Aorta (tissue), 5 donors: ENCODE results near the gene PRDM9. TPM values are rescaled to one million over a fixed set of nuclear protein-coding genes. Genes with fewer than 3 reads are reported as not detected.
"Not testable (repeated sequence)": the region's sequence is repeated elsewhere in the genome, so short reads cannot be mapped to it uniquely, and the experiment has no call there.

Experiments
- ATAC-seq: fragments of 200-7000 bp; cut with Tn5 transposase; one replicate; pipeline ENCODE4 v1.9.1; 2022; ENCODE audit warnings: moderate library complexity; ENCODE audit not compliant: low FRiP score
- DNase-seq, 2 donors: peaks; one replicate each; pipeline ENCODE4 v3.0.0-alpha.2; 2020
- H3K27ac ChIP-seq, 2 donors: one replicate each; pipeline ENCODE4 v1.5.1; 2013; ENCODE audit warnings: low read length in 2 of 2, mild to moderate bottlenecking in 2 of 2, moderate library complexity in 2 of 2, control low read depth in 1 of 2, inconsistent platforms in 1 of 2, low read depth in 1 of 2
- H3K27me3 ChIP-seq, 2 donors: one replicate each; pipeline ENCODE4 v1.6.1; 2013; ENCODE audit warnings: control low read depth in 1 of 2, low read length in 1 of 2, mild to moderate bottlenecking in 1 of 2, moderate library complexity in 1 of 2; ENCODE audit not compliant: insufficient read depth in 2 of 2, control insufficient read depth in 1 of 2
- H3K36me3 ChIP-seq, 2 donors: one replicate each; pipeline ENCODE4 v1.6.1; 2013; ENCODE audit warnings: control low read depth in 1 of 2, low read length in 1 of 2, mild to moderate bottlenecking in 1 of 2; ENCODE audit not compliant: insufficient read depth in 2 of 2, control insufficient read depth in 1 of 2
- H3K4me1 ChIP-seq, 2 donors: one replicate each; pipeline ENCODE4 v1.6.1; 2013; ENCODE audit warnings: low read length in 2 of 2, control low read depth in 1 of 2, mild to moderate bottlenecking in 1 of 2, moderate library complexity in 1 of 2; ENCODE audit not compliant: insufficient read depth in 2 of 2, control insufficient read depth in 1 of 2
- H3K4me3 ChIP-seq, 2 donors: one replicate each; pipeline ENCODE4 v1.5.1; 2013; ENCODE audit warnings: low read length in 2 of 2, control low read depth in 1 of 2, mild to moderate bottlenecking in 1 of 2
- H3K9me3 ChIP-seq: one replicate; pipeline ENCODE4 v1.6.1; 2013; ENCODE audit warnings: mild to moderate bottlenecking, low read length; ENCODE audit not compliant: control insufficient read depth
- WGBS, 2 donors: extraction: QIAGEN DNeasy Blood & Tissue Kit; methylation state at CpG; one replicate each; pipeline ENCODE4 v1.1.7; 2013; 5-methylcytosine and 5-hydroxymethylcytosine counted together
- intact Hi-C, 2 donors: fragments of 100-400 bp; cut with DNase I; formaldehyde crosslinking; loops; one replicate each; pipeline versions ENCODE4 v1.14.2 to v1.15.0; 2022
- polyA plus RNA-seq, 2 donors: library from polyadenylated mRNA; stranded (reverse); fragments of 200-250 nt; gene quantifications; one replicate each; pipeline ENCODE4 v1.2.3, GENCODE V29; 2013
- total RNA-seq, 2 donors: library from RNA; stranded (reverse); fragmentation: NEBNext Ultra II Directional; extraction: Animal tissue kit (Norgen Biotek cat#: 25700); gene quantifications; one replicate each; pipeline ENCODE4 v1.2.1, GENCODE V29; 2021
- donor health status: healthy with polysubstance abuse.
- donor health status: Bipolar disorder and iron deficiency.
- donor health status: DM: no; HTN: no; CAD: no.
- donor health status: DM: no; HTN: no; CAD: no.
- donor health status: DM: yes; HTN: yes; CAD: no.

PRDM9 gene
- total and polyA plus RNA-seq, 4 donors, result 0.03 TPM; not detected in 3

GRCh38 chr5:23482642-23483041 lies 24.8 kb upstream of the PRDM9 start:
- Histone ChIP-seq H3K4me1 (no peaks in the 10 kb centered on the region), H3K27me3 (no peaks in the 10 kb centered on the region), H3K36me3 (no peaks in the 10 kb centered on the region), H3K27ac (no peak overlapping the region), H3K9me3 (no peaks in the 10 kb centered on the region), H3K4me3 (no peak overlapping the region)
- intact Hi-C loops, result no loop called here
- no peak for DNase-seq
- ATAC-seq, result no peak
- 74 to 77% methylated on average over 2 of the region's 2 CpGs for WGBS, 2 donors

DNA sequence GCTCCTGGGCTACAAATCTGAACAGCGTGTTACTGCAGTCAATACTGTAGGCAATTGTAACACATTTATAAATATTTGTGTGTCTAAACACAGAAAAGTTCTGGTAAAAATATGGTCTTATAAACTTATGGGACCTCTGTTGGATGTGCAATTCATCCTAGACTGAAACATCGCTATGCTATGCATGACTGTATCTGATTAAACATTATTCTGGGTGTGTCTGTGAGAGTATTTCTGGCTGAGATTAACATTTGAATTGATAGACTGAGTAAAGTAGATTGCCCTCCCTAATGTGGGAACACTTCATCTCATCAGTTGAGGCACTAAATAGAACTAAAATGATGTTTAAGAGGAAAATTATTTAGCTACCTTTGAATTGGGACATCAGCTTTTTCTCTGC lies 24.3 kb upstream of the PRDM9 start:
- WGBS, 2 donors, result 90 to 91% methylated on average over 2 of the region's 2 CpGs
- Histone ChIP-seq H3K9me3 (no peaks in the 10 kb centered on the region), H3K4me3 (no peak overlapping the region), H3K36me3 (no peaks in the 10 kb centered on the region), H3K27ac (no peak overlapping the region), H3K4me1 (no peaks in the 10 kb centered on the region), H3K27me3 (no peaks in the 10 kb centered on the region)
- DNase-seq (no peak), ATAC-seq (no peak)
- intact Hi-C loops, result no loop called here

DNA sequence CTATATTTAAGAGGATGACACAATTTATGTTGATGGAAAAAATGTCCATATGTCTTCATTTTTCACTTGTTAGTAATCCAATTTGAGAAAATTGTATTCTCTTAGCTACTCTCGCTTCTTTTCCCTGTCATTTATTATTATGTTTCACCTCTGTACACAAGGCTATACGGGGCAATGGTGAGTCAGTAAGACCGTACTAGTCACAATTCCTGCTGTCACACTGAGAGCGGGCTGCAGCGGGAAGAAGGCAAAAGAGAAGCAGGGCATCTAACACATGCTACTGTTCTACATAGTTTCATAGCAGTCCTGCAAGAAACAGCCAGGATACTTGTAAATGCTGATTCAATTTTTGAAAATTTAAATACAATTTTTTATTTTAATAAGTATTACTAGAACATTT lies 23.3 kb upstream of the PRDM9 start:
- Histone ChIP-seq H3K36me3 (no peaks in the 10 kb centered on the region), H3K4me1 (no peaks in the 10 kb centered on the region), H3K27me3 (no peaks in the 10 kb centered on the region), H3K27ac (no peak overlapping the region), H3K4me3 (no peak overlapping the region), H3K9me3 (no peaks in the 10 kb centered on the region)
- DNase-seq, result no peak
- no peak for ATAC-seq
- WGBS, 2 donors, result 60 to 68% methylated on average over 5 of the region's 5 CpGs
- intact Hi-C loops, result no loop called here

DNA sequence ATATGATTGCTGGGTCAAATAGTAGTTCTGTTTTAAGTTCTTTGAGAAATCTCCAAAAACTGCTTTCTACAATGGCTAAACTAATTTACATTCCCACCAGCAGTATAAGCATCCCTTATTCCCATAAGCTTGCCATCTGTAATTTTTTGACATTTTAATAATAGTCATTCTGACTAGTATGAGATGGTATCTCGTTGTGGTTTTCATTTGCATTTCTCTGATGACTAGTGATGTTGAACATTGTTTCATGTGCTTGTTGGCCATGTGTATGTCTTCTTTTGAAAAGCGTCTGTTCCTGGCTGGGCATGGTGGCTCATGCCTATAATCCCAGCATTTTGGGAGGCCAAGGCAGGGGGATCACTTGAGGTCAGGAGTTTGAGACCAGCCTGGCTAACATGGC lies 21.2 kb upstream of the PRDM9 start:
- 82 to 87% methylated on average over 2 of the region's 2 CpGs for WGBS, 2 donors
- H3K27ac ChIP-seq, ATAC-seq, H3K27me3 ChIP-seq, H3K9me3 ChIP-seq, intact Hi-C loops, H3K4me1 ChIP-seq, H3K36me3 ChIP-seq, H3K4me3 ChIP-seq, DNase-seq: not testable (repeated sequence)

DNA sequence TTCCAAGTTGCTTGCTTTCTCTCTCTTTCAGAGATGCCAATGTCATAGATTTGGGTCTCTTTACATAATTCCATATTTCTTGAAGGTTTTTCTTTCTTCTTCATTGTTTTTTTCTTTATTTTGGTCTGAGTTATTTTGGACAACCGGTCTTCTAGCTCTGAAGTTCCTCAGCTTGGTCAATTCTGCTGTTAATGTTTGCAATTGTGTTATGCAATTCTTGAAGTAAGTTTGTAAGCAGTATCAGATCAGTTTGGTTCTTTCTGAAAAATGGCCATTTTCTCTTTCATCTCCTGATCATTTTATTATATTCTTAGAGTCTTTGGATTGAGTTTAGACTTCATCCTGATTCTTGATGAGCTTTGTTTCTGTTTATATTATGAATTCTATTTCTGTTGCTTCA lies 16.4 kb upstream of the PRDM9 start:
- H3K36me3 ChIP-seq, result no peaks in the 10 kb centered on the region
- H3K4me3 ChIP-seq, result no peak overlapping the region
- intact Hi-C loops, result no loop called here
- H3K27ac ChIP-seq, result no peak overlapping the region
- H3K27me3 ChIP-seq, result no peaks in the 10 kb centered on the region
- H3K4me1 ChIP-seq, result no peaks in the 10 kb centered on the region
- ATAC-seq, result no peak
- 34 to 55% methylated on average over 1 of the region's 1 CpG for WGBS, 2 donors
- DNase-seq, result no peak
- H3K9me3 ChIP-seq, result peaks cover 3% of the 10 kb centered on the region

GRCh38 chr5:23494558-23494957 lies 12.9 kb upstream of the PRDM9 start:
- intact Hi-C loops, result no loop called here

GRCh38 chr5:23496576-23496975 lies 10.8 kb upstream of the PRDM9 start:
- no peak for ATAC-seq
- no peaks in the 10 kb centered on the region for H3K4me1 ChIP-seq
- intact Hi-C loops, result no loop called here
- H3K9me3 ChIP-seq, result peaks cover 3% of the 10 kb centered on the region
- peaks cover 0 to 2% of the 10 kb centered on the region in 2 donors for H3K27me3 ChIP-seq
- H3K36me3 ChIP-seq, result no peaks in the 10 kb centered on the region
- no peak overlapping the region for H3K4me3 ChIP-seq
- H3K27ac ChIP-seq, result no peak overlapping the region
- WGBS, 2 donors, result 80 to 89% methylated on average over 1 of the region's 1 CpG
- no peak for DNase-seq

More at GRCh38 chr5:23494558-23494957, 12.9 kb upstream of the PRDM9 start:
- Histone ChIP-seq H3K9me3 (peaks cover 3% of the 10 kb centered on the region), H3K27ac (no peak overlapping the region), H3K4me3 (no peak overlapping the region), H3K4me1 (no peaks in the 10 kb centered on the region), H3K36me3 (no peaks in the 10 kb centered on the region), H3K27me3 (no peaks in the 10 kb centered on the region)
- no peak for DNase-seq
- ATAC-seq, result no peak
- WGBS, 2 donors, result 36 to 49% methylated on average over 1 of the region's 1 CpG

DNA sequence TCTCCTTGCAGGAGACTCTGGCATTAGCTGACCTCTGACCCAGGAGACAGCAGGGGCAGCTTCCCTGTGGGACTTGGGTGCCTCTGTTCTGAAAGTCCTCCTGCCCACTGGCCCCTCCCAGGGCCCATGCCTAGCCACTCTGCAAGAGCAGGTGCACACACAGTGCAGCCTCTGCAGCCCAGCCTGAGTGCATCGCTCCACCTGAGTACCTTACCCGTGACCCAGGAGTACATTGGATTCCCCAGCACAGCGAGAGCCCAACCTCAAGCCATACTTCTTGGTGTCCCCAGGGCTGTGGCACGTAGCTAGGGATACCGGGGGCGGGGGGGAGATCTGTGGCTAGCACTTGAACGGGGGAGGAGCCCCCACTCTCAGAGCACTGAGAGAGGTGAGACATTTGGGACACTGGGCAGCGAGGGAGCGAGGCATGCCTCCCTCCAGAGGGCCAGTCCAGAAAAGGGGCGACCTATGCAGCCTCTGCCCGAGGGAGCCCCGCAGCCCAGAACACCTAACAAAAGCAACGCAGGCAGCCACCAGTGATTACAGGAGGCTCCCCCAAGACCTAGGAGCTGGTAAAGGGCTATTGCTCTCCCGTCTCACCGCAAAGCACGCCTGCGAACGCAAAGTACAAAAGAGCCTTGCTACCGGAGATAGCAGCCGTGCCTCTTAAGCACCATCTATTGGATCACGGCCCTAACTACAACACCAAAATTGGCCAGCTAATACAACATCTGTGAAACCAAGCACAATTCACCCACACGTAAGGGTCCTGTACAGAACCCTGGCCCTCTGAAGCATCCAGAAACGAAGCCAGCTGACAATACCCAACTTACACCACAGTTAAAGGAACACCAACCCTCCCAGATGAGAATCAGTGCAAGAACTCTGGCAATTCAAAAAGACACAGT lies 826 bp upstream of the PRDM9 start:
- DNase-seq (no peak), ATAC-seq (peak; percentile 23)
- Histone ChIP-seq H3K4me3 (no peak overlapping the region), H3K36me3 (no peaks in the 10 kb centered on the region), H3K27ac (no peak overlapping the region), H3K4me1 (no peaks in the 10 kb centered on the region), H3K27me3 (no peaks in the 10 kb centered on the region), H3K9me3 (no peaks in the 10 kb centered on the region)
- WGBS, 2 donors, result 64 to 67% methylated on average over 23 of the region's 23 CpGs
- intact Hi-C loops, result no loop called here

GRCh38 chr5:23510434-23510833 lies 3.0 kb downstream of the PRDM9 start:
- DNase-seq, H3K4me3 ChIP-seq, H3K36me3 ChIP-seq, H3K27me3 ChIP-seq, H3K4me1 ChIP-seq, intact Hi-C loops, H3K9me3 ChIP-seq, H3K27ac ChIP-seq, ATAC-seq: not testable (repeated sequence)
- WGBS, 2 donors, result 89 to 90% methylated on average over 5 of the region's 5 CpGs
